Effector CD8-positive, alpha-beta T cell (primary cell): ENCODE measurements around the gene DENND4B.
"Not testable (repeated sequence)": the region's sequence is repeated elsewhere in the genome, so short reads cannot be mapped to it uniquely, and the experiment has no call there.

ENCODE experiments used
- DNase-seq: peaks from one replicate; lab custom pipeline; 2025; lab: John Stamatoyannopoulos, UW

Gene DENND4B

DNA sequence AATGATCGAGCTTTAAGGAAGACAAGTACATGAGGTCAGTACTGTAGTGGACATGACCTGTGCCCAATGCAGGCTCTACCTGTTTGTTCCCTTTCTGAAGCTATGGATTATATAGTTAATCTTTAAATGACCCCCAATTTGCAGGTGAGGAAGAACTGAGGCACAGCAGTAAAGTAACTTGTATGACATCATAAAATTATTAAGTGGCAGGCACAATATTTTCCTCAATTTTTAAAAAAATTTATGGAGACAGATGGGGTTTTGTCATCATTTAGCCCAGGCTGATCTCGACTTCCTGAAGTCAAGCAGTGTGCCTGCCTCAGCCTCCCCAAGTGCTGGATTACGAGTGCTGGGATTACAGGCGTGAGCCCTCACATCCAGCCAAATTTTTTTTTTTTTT is 20.1 kb downstream of the DENND4B start:
- no peak for DNase-seq

DNA sequence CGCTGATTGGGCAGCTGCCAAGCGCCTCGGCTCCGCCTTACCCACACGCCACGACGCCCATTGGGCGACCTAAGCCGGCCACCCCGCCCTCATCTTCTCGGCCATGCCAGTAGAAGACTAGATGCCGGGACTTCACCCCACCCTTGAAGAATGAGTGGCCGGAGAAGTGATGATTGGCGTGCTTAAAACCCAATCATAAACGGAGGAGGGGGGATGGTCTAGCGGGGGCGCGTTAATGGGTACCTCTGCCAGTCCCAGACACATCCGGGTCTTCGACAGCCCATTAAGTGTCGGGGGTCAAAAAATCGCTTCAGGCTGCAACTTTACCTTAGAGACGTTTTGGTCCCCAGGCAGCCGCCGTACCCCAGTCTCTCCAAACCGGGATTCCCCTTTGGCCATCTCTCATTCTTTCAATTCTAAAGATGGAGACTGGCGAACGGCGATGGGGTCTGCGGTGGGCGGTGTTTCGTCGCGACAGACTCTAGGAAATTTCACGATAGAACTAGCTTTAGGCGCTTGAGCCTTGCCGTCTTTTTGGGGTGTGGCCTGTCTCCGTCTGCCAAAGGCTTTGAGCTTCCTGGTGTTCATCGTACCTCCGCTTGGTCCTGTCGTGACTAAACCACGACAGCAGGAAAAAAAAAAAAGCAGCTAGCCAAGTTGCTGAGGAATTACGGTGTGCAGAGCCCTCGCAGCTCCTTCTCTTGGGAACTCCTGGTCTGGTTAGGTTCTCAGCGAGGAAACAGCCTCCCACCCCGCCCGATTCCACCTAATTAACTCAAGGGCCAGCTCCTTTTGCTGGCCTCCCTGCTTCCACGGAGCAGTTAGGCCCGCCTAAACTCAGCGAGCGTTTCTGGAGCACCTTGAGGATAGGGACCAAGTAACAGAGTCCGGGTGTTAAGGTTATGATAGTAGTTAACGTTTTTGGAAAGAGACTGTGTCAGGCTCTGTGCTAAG is 23.3 kb downstream of the DENND4B start, which contains the start of gene GATAD2B:
TSS of gene GATAD2B (minus strand) at position 1 of the 954 bp plus-strand sequence. CDS start 94,625 bp downstream, outside the sequence.
- peak; percentile 98 for DNase-seq

- DNase-seq, result peak; percentile 66
Measured at GRCh38 chr1:153922076-153922971, 24.2 kb downstream of the DENND4B start.

GRCh38 chr1:153921803-153922075 is 24.8 kb downstream of the DENND4B start:
- no peak for DNase-seq

- no peak for DNase-seq
Measured at GRCh38 chr1:153921080-153921802, 25.3 kb downstream of the DENND4B start.

DNA sequence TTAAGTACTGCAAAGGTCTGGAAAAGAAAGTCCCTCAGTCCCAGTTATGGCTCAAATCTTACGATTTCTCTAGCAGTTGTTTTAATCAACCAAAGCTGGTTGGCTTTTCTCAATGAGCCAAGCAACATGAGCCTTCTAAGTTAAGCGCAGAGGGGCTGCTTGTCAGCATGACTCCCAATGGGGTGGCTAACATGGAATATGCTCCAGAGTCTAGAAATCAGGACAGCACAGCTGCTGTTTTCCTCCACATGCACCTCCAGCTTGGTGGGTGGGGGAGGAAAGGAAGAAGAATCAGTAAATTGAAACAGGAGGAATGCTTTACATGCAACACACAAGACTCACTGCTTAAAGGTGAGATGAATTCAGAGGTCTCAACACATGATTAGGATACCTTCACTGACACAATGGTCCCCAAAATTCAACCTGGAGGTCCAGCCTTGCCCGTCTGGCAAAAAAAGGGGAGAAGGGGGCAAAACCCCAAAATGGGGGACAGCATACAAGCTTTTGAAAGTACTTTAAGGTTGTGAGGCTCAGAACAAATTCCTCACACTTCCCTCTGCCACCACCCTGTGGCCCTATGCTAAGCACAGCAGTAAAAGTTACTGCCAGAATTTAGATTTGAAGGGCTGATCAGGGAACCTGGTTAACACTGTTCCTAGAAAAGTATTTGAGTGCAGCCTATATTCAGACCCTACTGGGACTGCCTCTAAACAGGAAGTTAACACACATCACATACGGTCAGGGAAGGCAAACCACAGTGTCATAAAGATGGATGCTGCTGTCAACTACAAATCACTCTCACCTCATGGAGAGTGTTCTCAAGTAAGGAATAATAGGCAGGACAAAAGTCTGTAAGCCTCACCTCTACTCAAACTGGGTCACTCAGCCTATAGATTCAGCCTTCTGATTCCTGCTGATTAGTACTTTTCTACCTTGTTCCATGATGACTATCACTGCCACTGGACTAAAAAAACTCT is 26.4 kb downstream of the DENND4B start:
- DNase-seq, result no peak

- DNase-seq, result no peak
Measured at GRCh38 chr1:153916297-153916696, 30.2 kb downstream of the DENND4B start.

- DNase-seq, result no peak
Measured at GRCh38 chr1:153912349-153912748, 34.2 kb downstream of the DENND4B start.

DNA sequence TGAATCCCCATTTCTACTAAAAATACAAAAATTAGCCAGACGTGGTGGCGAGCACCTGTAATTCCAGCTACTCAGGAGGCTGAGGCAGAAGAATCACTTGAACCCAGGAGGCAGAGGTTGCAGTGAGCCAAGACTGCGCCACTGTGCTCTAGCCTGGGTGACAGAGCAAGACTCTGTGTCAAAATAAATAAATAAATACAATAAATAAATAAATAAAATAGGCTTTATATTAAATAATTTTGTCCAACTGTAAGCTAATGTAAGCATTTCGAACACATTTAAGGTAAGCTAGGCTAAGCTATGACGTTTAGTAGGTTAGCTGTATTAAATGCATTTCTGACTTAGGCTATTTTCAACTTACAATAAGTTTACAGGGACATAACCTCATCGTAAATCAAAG is 36.0 kb downstream of the DENND4B start:
- DNase-seq, result not testable (repeated sequence)

GRCh38 chr1:153908071-153908470 is 38.4 kb downstream of the DENND4B start:
- no peak for DNase-seq

DNA sequence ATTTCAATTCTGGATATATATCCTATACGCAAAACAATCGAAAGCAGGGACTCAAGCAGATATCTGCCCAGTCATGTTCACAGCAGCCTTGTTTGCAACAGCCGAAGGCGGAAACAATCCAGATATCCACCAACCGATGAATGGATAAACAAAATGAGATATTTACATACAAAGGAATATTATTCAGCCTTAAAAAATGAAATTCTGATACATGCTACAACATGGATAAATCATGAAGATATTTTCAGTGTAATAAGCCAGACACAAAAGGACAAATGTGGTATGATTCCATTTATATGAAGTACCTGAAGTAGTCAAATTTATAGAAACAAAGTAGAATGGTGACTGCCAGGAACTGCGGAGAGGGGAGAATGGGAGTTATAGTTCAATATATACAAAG is 39.4 kb downstream of the DENND4B start:
- no peak for DNase-seq

DNA sequence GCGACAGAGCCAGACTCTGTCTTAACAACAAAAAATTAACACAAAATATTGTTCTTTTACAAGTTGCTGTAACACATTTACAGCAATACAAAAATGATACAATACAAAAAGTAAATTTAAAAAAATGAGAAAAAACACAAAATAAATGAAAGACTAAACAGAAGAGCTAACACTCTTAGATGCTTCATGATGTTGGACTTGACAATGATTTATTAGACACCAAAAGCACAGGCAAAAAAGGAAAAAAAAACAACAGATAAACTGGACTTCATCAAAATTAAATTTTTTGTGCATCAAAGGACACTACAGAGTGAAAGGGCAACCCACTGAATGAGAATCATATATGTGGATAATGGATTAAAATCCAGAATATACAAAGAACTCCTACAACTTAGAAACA is 40.1 kb downstream of the DENND4B start:
- no peak for DNase-seq

DNA sequence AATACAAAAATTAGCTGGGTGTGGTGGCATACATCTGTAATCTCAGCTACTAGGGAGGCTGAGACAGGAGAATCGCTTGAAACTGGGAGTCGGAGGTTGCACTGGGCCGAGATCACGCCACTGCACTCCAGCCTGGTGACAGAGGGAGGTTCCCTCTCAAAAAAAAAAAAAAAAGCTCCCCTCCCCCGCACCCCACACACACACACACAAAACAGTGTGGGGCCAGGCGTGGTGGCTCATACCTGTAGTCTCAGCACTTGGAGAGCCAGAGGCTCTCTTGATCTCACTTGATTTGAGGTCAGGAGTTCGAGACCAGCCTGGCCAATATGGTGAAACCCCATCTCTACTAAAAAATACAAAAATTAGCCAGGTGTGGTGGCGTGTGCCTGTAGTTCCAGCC is 40.6 kb downstream of the DENND4B start:
- DNase-seq, result not testable (repeated sequence)

DNA sequence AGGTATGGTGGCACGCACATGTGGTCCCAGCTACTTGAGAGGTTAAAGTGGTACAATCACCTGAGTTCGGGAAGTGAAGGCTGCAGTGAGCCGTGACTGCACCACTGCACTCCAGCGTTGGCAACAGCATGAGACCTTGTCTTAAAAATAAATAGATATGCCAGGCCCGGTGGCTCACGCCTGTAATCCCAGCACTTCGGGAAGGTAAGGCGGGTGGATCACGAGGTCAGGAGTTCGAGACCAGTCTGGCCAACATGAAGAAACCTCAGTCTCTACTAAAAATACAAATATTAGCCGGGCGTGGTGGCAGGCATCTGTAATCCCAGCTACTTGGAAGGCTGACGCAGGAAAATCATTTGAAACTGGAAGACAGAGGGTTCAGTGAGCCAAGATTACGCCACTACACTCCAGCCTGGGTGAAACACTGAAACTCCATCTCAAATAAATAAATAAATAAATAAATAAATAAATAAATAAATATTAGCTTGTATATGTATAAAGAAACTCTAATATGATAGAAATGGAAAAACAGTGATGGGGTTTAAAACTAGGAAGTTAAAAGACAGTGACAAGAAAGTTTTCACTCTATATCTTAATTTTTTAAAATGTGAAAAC is 42.6 kb downstream of the DENND4B start:
- no peak for DNase-seq

DNA sequence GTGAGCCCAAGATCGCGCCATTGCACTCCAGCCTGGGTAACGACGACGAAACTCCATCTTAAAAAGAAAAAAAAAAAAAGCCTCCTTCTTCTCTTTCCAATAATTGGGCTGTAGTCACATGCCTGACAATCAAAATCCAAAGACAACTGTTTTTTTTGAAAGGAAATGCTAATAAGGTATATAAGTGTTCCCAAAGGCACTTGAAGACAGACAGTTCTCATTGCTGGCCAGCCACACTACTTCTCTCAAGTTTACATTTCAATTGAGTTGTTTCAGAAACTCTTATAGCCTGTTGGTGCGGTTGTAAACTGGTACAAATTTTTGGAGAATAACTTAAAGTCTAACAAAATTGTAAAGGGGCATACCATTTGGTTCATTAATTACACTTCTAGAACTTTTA is 47.0 kb downstream of the DENND4B start:
- DNase-seq, result no peak

- DNase-seq, result not testable (repeated sequence)
Measured at GRCh38 chr1:153895866-153896265, 50.7 kb downstream of the DENND4B start.

DNA sequence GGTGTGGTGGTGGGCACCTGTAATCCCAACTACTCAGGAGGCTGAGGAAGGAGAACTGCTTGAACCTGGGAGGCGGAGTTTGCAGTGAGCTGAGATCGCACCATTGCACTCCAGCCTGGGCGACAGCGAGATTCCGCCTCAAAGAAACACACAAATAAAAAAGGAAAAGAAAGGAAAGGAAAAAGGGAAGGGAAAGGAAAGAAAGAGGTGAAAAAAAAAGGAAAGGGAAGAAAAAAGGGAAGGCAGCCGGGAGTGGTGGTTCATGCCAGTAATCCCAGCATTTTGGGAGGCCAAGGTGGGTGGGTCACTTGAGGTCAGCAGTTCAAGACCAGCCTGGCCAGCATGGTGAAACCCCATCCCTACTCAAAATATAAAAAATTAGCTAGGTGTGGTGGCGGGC is 55.5 kb downstream of the DENND4B start:
- DNase-seq, result not testable (repeated sequence)

DNA sequence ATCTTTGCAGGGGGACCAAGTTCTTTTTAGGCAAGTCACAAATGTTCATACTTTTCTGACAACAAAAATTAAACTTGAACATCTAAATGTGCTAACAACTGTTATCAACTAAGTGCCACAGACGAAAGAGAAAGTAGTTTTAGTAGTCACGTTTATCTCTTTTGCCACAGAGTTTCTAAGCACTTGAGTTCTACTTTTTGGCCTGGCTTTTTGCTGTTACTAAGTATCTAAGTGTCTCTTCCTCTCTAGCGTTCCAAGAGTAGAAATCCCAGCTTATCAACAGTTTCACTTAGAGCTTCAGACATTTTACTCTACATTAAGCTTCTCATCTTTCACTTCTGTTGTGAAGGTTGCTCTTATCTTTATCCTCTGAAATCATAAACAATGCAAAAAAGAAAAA is 58.0 kb downstream of the DENND4B start:
- DNase-seq, result no peak

GRCh38 chr1:153886127-153886526 is 60.4 kb downstream of the DENND4B start:
- no peak for DNase-seq

DNA sequence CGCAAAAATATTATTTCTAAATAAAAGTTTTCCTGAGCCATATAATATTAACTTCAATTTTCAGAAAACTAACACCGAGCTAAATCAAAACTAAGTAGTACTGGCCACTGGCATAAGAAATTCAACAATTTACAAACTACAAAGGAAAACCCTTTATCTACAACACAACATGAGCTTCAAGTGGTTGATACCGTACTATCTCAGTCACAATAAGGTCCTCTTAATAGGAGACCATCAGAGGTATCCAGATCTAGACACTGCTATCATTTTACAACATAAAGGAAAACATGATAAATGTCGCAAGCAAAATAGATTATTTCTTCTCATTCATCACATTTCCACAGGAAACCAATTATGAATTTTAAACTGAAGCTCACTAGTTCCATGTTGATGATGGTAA is 63.3 kb downstream of the DENND4B start:
- no peak for DNase-seq
